Mesenchymal stem cell (in vitro differentiated cells and primary cell): ENCODE results near the gene TLR8.

Experiments used
- DNase-seq: peaks from one replicate; pipeline ENCODE4 v3.0.0-alpha.2; 2013
- H2AFZ ChIP-seq: one replicate; pipeline ENCODE4 v1.6.1; 2013; ENCODE audit warnings: low read depth, mild to moderate bottlenecking, control low read depth, inconsistent platforms, low read length, moderate library complexity
- H2AK5ac ChIP-seq: 2 replicates; pipeline ENCODE4 v1.6.1; 2013; ENCODE audit warnings: low read length, moderate library complexity, mild to moderate bottlenecking, inconsistent platforms; ENCODE audit not compliant: severe bottlenecking
- H2BK120ac ChIP-seq: one replicate; pipeline ENCODE4 v1.6.1; 2013; ENCODE audit warnings: low read depth, mild to moderate bottlenecking, inconsistent platforms, low read length, moderate library complexity
- H2BK12ac ChIP-seq, 2 experiments: one replicate each; pipeline ENCODE4 v1.6.1; 2013; ENCODE audit warnings: inconsistent platforms in 2 of 2, low read length in 2 of 2, mild to moderate bottlenecking in 2 of 2, moderate library complexity in 2 of 2, control low read depth in 1 of 2
- H2BK15ac ChIP-seq: one replicate; pipeline ENCODE4 v1.6.1; 2013; ENCODE audit warnings: mild to moderate bottlenecking, low read depth, inconsistent platforms; ENCODE audit not compliant: poor library complexity, severe bottlenecking
- H2BK5ac ChIP-seq: 2 replicates; pipeline ENCODE4 v1.6.1; 2013; ENCODE audit warnings: low read depth, mild to moderate bottlenecking, low read length, control low read depth, inconsistent platforms; ENCODE audit not compliant: poor library complexity, severe bottlenecking
- H3K14ac ChIP-seq, 2 experiments: one replicate each; pipeline ENCODE4 v1.6.1; 2013; ENCODE audit warnings: inconsistent platforms in 2 of 2, low read length in 2 of 2, control low read depth in 1 of 2, mild to moderate bottlenecking in 1 of 2, moderate library complexity in 1 of 2
- H3K18ac ChIP-seq, 2 experiments: one replicate each; pipeline ENCODE4 v1.6.1; 2013; ENCODE audit warnings: inconsistent platforms in 2 of 2, low read length in 2 of 2, control low read depth in 1 of 2, low read depth in 1 of 2, mild to moderate bottlenecking in 1 of 2
- H3K23ac ChIP-seq, 2 experiments: one replicate each; pipeline ENCODE4 v1.6.1; 2013; ENCODE audit warnings: inconsistent platforms in 2 of 2, low read length in 2 of 2, mild to moderate bottlenecking in 2 of 2, moderate library complexity in 2 of 2, control low read depth in 1 of 2
- H3K27ac ChIP-seq: 2 replicates; pipeline ENCODE4 v1.5.1; 2013; ENCODE audit warnings: mild to moderate bottlenecking, moderate library complexity, low read length, control low read depth, inconsistent platforms; ENCODE audit not compliant: poor library complexity, severe bottlenecking
- H3K27me3 ChIP-seq, 2 experiments: 2 replicates each; pipeline versions ENCODE4 v1.6.1 to v1.7.0; 2013; ENCODE audit warnings: low read length in 2 of 2, mild to moderate bottlenecking in 2 of 2, moderate library complexity in 2 of 2, control low read depth in 1 of 2, inconsistent platforms in 1 of 2; ENCODE audit not compliant: control insufficient read depth in 1 of 2, insufficient read depth in 1 of 2
- H3K36me3 ChIP-seq, 2 experiments: 2 replicates each; pipeline versions ENCODE4 v1.6.1 to v1.7.0; 2013; ENCODE audit warnings: low read length in 2 of 2, control low read depth in 1 of 2, inconsistent platforms in 1 of 2, low read depth in 1 of 2, mild to moderate bottlenecking in 1 of 2; ENCODE audit not compliant: insufficient read depth in 2 of 2, control insufficient read depth in 1 of 2
- H3K4ac ChIP-seq, 2 experiments: one replicate each; pipeline ENCODE4 v1.6.1; 2013; ENCODE audit warnings: inconsistent platforms in 2 of 2, low read length in 2 of 2, mild to moderate bottlenecking in 2 of 2, moderate library complexity in 2 of 2, control low read depth in 1 of 2, low read depth in 1 of 2
- H3K4me1 ChIP-seq: 2 replicates; pipeline ENCODE4 v1.6.1; 2013; ENCODE audit warnings: low read depth, low read length, control low read depth; ENCODE audit not compliant: control insufficient read depth, insufficient read depth
- H3K4me2 ChIP-seq: 2 replicates; pipeline ENCODE4 v1.6.1; 2013; ENCODE audit warnings: low read length, mild to moderate bottlenecking, inconsistent platforms; ENCODE audit not compliant: poor library complexity, severe bottlenecking
- H3K4me3 ChIP-seq, 2 experiments: 2 replicates each; pipeline versions ENCODE4 v1.5.1 to v1.7.0; 2013; ENCODE audit warnings: low read length in 2 of 2, mild to moderate bottlenecking in 2 of 2, control low read depth in 1 of 2, low read depth in 1 of 2; ENCODE audit not compliant: insufficient read depth in 1 of 2
- H3K79me1 ChIP-seq: replicated peaks from 2 replicates; pipeline ENCODE4 v1.6.1; 2013; ENCODE audit warnings: mild to moderate bottlenecking, control low read depth, low read length, inconsistent platforms; ENCODE audit not compliant: poor library complexity, severe bottlenecking
- H3K9ac ChIP-seq: 2 replicates; pipeline ENCODE4 v1.7.0; 2013; ENCODE audit warnings: mild to moderate bottlenecking, low read length, moderate library complexity
- H3K9me3 ChIP-seq: 2 replicates; pipeline ENCODE4 v1.7.0; 2013; ENCODE audit warnings: mild to moderate bottlenecking, low read length; ENCODE audit not compliant: control insufficient read depth
- H4K8ac ChIP-seq: one replicate; pipeline ENCODE4 v1.6.1; 2013; ENCODE audit warnings: inconsistent platforms, mild to moderate bottlenecking, low read length, moderate library complexity
- H4K91ac ChIP-seq: one replicate; pipeline ENCODE4 v1.6.1; 2013; ENCODE audit warnings: mild to moderate bottlenecking, low read length, inconsistent platforms
- WGBS: methylation state at CpG from one replicate; pipeline ENCODE4 v1.1.7; 2013; ENCODE audit warnings: mixed read lengths; 5-methylcytosine and 5-hydroxymethylcytosine counted together

The TLR8 gene

GRCh38 chrX:12912791-12913482, 6.5 kb downstream of the TLR8 start:
- Histone ChIP-seq H3K23ac (no peak overlapping the region), H3K14ac (no peak overlapping the region), H3K9me3 (no peaks in the 10 kb centered on the region), H3K9ac (no peak overlapping the region), H3K4me3 (no peak overlapping the region), H2BK15ac (no peak overlapping the region), H3K4me1 (no peaks in the 10 kb centered on the region), H2BK12ac (no peak overlapping the region), H2AFZ (no peak overlapping the region), H2BK5ac (no peak overlapping the region), H2BK120ac (no peak overlapping the region), H2AK5ac (no peak overlapping the region), H3K27ac (no peak overlapping the region), H4K91ac (no peak overlapping the region), H3K18ac (no peak overlapping the region), H4K8ac (no peak overlapping the region), H3K27me3 (peaks cover 0 to 21% of the 10 kb centered on the region in 2 experiments), H3K4ac (no peak overlapping the region), H3K4me2 (no peak overlapping the region), H3K36me3 (no peaks in the 10 kb centered on the region), H3K79me1 (no peaks in the 10 kb centered on the region)
- WGBS, result 88% methylated on average over 2 of the region's 5 CpGs
- no peak for DNase-seq

DNA sequence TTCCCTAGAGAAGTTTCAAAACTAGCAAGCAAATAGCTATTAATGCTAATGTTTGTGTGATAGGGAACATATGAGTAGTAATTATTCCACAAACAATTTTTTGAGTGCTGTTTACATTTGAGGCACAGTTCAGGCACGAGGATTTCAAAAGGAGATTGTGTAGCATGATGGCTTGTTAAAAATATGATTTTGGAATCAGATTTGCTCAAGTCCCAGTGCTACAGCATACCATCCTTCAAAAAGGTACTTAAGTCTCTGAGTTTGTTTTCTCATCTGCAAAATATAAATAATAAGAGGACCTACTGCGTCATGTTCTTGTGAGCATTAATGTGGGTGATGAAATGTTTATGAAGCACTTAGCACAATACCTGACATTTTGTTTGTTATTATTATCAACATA, 11.3 kb downstream of the TLR8 start:
- DNase-seq, result no peak
- Histone ChIP-seq H3K4me2 (no peak overlapping the region), H3K27ac (no peak overlapping the region), H3K14ac (no peak overlapping the region), H3K36me3 (no peaks in the 10 kb centered on the region), H2AK5ac (no peak overlapping the region), H2AFZ (no peak overlapping the region), H3K4me1 (no peaks in the 10 kb centered on the region), H3K27me3 (peaks cover 0 to 6% of the 10 kb centered on the region in 2 experiments), H2BK12ac (no peak overlapping the region), H3K9me3 (no peaks in the 10 kb centered on the region), H3K79me1 (no peaks in the 10 kb centered on the region), H2BK5ac (no peak overlapping the region), H3K9ac (no peak overlapping the region), H3K23ac (no peak overlapping the region), H4K8ac (no peak overlapping the region), H4K91ac (no peak overlapping the region), H3K4ac (no peak overlapping the region), H3K4me3 (no peak overlapping the region), H3K18ac (no peak overlapping the region), H2BK120ac (no peak overlapping the region), H2BK15ac (no peak overlapping the region)
- WGBS, result no CpG with 5 or more reads among the region's 2 CpGs

GRCh38 chrX:12919051-12919450, 12.6 kb downstream of the TLR8 start:
- Histone ChIP-seq H3K14ac (no peak overlapping the region), H3K23ac (no peak overlapping the region)

DNA sequence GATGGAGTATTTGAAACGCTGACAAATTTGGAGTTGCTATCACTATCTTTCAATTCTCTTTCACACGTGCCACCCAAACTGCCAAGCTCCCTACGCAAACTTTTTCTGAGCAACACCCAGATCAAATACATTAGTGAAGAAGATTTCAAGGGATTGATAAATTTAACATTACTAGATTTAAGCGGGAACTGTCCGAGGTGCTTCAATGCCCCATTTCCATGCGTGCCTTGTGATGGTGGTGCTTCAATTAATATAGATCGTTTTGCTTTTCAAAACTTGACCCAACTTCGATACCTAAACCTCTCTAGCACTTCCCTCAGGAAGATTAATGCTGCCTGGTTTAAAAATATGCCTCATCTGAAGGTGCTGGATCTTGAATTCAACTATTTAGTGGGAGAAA, 13.2 kb downstream of the TLR8 start:
- 100% methylated on average over 4 of the region's 8 CpGs for WGBS
- no peak overlapping the region for H4K8ac ChIP-seq
- H2BK5ac ChIP-seq, result no peak overlapping the region
- no peak for DNase-seq
- H3K4ac ChIP-seq, result no peak overlapping the region
- H3K4me3 ChIP-seq, result no peak overlapping the region
- H3K9me3 ChIP-seq, result no peaks in the 10 kb centered on the region
- no peak overlapping the region for H3K23ac ChIP-seq
- H3K27ac ChIP-seq, result no peak overlapping the region
- no peak overlapping the region for H3K9ac ChIP-seq
- no peaks in the 10 kb centered on the region for H3K79me1 ChIP-seq
- no peak overlapping the region for H2AK5ac ChIP-seq
- H2BK120ac ChIP-seq, result no peak overlapping the region
- H4K91ac ChIP-seq, result no peak overlapping the region
- H2BK15ac ChIP-seq, result no peak overlapping the region
- H3K27me3 ChIP-seq, result peaks cover 0 to 6% of the 10 kb centered on the region in 2 experiments
- no peak overlapping the region for H3K14ac ChIP-seq
- no peak overlapping the region for H2AFZ ChIP-seq
- no peaks in the 10 kb centered on the region for H3K36me3 ChIP-seq
- H2BK12ac ChIP-seq, result no peak overlapping the region
- no peak overlapping the region for H3K18ac ChIP-seq
- H3K4me1 ChIP-seq, result no peaks in the 10 kb centered on the region
- H3K4me2 ChIP-seq, result no peak overlapping the region

More at GRCh38 chrX:12919051-12919450, 12.6 kb downstream of the TLR8 start:
- H2BK120ac ChIP-seq, result no peak overlapping the region
- no peaks in the 10 kb centered on the region for H3K36me3 ChIP-seq
- no peak overlapping the region for H3K27ac ChIP-seq
- H2BK12ac ChIP-seq, result no peak overlapping the region
- no peaks in the 10 kb centered on the region for H3K79me1 ChIP-seq
- no peaks in the 10 kb centered on the region for H3K9me3 ChIP-seq
- H3K27me3 ChIP-seq, result peaks cover 0 to 6% of the 10 kb centered on the region in 2 experiments
- no peak overlapping the region for H4K91ac ChIP-seq
- H3K4me1 ChIP-seq, result no peaks in the 10 kb centered on the region
- no peak for DNase-seq
- no peak overlapping the region for H2BK15ac ChIP-seq
- no peak overlapping the region for H3K18ac ChIP-seq
- H3K9ac ChIP-seq, result no peak overlapping the region
- no peak overlapping the region for H3K4me3 ChIP-seq
- H3K4me2 ChIP-seq, result no peak overlapping the region
- WGBS, result 92% methylated on average over 10 of the region's 10 CpGs
- H2AK5ac ChIP-seq, result no peak overlapping the region
- H4K8ac ChIP-seq, result no peak overlapping the region
- no peak overlapping the region for H2BK5ac ChIP-seq
- no peak overlapping the region for H2AFZ ChIP-seq
- no peak overlapping the region for H3K4ac ChIP-seq
